NCI-H748 treated with DMSO at 0.1 percent for 48 hours (cell line): ENCODE measurements around the gene SNUPN.
"Not testable (repeated sequence)": the region's sequence is repeated elsewhere in the genome, so short reads cannot be mapped to it uniquely, and the experiment has no call there.

ENCODE experiments used
- DNase-seq: peaks from one replicate; lab custom pipeline; 2025; lab: John Stamatoyannopoulos, UW

The SNUPN gene

GRCh38 chr15:75637245-75638009 is 11.9 kb upstream of the SNUPN start:
- DNase-seq: no peak

- no peak for DNase-seq
These were observed 10.5 kb upstream of the SNUPN start for GRCh38 chr15:75636026-75636425.

GRCh38 chr15:75633922-75634321 is 8.4 kb upstream of the SNUPN start:
- not testable (repeated sequence) for DNase-seq

DNA sequence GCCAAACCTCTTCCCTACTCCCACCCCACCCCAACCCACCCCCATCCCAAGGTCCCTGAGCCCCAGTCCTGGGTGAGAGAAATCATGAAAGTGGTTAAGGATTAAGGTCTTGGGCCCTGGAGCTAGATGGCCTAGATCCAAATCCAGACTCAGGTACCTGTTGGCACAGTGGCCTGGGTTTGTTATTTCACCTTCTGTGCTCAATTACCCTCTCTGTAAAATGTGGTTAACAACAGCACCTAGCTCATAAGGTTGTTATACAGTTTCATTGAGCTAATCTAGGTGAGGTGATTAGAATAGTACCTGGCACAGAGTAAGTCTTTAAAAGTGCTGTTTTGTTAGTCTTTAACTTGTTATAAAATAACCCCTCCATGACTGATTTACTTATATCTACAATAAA is 6.4 kb upstream of the SNUPN start:
- DNase-seq: no peak

DNA sequence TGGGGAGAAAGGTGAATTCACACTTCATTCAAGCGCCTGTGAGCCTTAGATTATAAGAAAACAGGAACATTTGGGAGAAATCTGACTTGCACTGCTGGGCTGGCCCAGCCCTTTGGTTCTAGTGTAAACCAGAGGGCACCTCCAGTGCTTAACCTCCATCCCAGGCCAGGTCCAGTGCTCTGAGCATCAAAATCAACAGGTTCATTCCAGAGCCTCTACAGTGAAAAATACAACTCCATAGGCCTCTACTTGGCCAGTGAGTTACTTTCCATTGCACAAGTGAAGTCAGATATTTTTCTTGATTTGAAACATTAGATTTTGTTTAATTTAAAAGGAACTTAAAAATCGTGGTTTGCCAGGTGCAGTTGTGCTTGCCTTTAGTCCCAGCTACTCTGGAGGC is 3.0 kb downstream of the SNUPN start:
- no peak for DNase-seq

DNA sequence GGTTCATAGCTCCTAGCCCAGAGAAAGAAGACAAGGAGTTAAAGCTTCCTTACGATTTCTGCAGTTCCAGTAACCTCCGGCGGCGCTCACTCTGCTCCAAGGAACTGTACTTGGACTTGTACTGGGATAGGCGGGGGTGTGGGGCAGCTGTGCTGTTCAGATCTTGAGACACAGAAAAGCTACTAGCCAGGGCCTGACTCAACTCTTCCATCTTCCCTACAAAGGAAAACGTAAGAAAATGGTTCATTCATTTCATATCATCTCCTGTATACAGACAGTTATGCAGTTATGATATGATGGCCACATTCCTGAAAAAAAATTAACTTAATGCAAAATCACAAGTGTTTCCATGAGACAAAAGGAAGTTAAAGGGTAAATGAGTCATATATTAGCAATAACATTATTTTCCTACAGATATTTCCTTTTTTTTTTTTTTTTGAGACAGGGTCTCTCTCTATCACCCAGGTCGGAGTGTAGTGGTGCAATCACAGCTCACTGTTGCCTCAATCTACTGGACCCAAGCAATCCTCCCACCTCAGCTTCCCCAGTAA is 4.6 kb downstream of the SNUPN start:
- DNase-seq: no peak

- no peak for DNase-seq
These were observed 5.3 kb downstream of the SNUPN start for GRCh38 chr15:75620058-75620820.

DNA sequence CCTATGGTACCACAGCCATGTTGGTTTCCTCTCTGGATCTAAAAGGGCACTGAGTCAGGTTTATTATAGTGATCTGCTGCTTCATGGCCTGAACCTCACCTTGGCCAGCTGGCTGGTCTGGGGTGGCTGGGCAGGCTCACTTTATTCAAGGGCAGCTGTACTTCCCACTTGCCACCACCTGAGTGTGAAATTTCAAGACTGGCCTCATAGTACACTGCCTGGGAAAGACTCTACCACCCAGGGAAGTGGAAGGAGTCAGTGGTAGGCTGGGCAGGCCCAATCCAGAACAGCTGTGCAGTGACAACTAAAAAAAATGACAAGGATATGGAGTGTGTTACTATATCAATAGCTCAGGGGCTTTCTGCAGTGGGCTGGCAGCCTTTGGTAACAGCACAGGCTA is 8.8 kb downstream of the SNUPN start:
- DNase-seq: no peak

DNA sequence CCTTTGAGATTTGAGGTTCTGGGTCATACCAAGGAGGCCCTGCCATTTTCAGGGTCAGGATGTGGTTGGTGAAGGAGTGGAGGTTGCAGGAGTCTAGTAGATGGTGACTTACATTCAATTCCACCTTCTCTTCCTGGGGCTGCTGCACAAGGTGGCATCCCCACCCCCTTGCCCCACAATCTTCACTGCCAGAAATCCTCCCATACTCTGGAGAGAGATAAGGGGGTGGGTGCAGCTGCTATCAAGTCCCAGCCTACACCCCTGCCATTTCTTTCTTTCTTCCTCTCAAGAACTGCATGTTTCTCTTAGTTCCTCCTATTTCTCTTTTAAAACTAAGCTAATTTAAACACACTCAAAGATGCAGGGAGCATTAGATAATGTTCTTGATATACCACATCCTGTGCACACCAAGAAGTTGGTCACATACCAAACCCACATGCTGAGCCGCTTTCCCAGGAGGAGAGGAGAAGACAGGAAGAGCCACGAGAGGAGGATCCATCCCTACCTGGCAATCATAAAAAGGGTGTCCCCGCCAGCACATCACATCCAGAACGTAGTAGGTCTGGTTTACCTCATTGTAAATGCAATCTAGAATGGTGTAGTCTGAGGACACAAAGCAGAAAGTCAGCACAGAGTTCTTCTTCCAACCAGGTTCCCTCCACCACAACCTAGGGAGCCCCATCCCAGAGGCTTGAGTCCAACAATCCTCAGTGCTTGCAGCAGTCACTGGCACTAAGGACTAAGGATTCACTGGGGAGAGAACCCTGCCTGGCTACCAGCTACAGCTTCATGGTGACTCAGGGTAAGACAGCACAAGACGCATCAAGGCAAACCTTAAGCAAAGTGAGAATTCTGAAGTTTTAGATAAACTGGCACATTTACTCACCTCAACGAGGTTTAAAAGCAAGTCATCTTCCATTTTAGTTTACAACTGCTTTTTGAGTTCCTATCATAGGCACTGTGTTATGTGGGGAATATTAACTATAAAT is 18.5 kb downstream of the SNUPN start:
- DNase-seq: no peak

DNA sequence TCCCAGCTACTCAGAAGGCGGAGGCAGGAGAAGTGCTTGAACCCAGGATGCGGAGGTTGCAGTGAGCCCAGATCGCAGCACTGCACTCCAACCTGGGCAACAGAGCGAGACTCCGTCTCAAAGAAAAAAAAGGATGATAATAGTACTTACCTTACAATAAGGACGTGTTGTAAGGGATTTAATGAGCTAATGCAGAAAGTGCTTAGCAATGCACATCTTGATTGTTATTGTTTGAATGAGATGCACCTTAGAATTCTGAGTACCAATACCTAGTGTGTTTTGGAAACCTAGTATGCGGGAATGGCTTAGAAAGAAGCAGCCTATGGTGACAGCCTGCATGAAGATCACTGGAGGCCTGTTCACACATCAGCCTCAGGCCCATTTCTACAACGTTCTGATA is 19.5 kb downstream of the SNUPN start:
- DNase-seq: no peak

DNA sequence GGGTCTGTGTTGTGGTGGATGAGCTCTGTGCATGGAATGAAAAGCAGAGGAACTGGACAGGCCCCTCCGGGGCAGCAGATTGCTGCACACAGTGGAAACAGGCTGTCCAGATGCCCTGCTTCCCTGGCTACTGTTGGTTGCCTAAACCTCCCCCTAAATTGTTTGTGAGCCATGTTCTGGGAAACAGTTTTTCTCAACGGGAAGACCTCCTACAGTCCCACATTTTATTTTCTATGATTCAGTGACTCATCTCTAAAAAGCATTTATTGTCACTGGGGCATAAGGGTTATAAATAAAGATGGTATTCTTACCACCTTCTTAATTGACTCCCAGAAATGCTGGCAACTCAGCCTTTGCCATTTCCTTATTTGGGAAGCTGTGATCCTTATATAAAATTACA is 26.1 kb downstream of the SNUPN start:
- no peak for DNase-seq

- no peak for DNase-seq
These were observed 27.2 kb downstream of the SNUPN start for GRCh38 chr15:75598361-75598760.

GRCh38 chr15:75597667-75598341 is 27.7 kb downstream of the SNUPN start:
- DNase-seq: no peak

DNA sequence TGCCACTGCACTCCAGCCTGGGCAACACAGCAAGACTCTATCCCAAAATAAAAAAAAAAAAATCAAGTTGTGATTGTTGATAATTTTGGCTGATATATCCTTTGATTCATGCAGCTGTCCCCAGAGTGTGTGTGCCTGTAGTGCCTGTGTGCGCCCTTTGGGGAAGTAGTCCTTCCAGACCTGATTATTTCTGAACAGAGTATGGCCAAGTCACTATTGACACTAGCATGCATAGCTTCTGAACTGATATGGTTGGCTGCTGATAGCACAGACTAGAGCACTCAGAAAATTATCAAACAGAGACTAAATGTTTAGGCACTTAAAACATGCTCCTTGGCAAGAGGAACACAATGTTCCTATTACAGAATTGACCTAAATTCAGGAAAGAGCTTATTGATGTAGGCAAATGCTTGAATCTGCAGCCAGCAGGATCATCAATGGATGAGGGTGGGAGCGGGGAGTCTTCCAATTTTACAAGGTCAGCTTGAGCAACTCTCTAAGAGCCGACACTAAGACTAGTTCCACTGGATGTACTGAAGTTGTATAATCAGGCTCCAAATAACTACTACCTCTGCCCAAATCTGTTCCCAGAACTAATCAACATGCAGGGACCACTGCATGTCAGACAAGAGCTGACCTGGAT is 28.7 kb downstream of the SNUPN start:
- DNase-seq: no peak

- no peak for DNase-seq
These were observed 31.2 kb downstream of the SNUPN start for GRCh38 chr15:75594276-75594675.

- DNase-seq: no peak
These were observed 33.7 kb downstream of the SNUPN start for GRCh38 chr15:75591655-75592364.

DNA sequence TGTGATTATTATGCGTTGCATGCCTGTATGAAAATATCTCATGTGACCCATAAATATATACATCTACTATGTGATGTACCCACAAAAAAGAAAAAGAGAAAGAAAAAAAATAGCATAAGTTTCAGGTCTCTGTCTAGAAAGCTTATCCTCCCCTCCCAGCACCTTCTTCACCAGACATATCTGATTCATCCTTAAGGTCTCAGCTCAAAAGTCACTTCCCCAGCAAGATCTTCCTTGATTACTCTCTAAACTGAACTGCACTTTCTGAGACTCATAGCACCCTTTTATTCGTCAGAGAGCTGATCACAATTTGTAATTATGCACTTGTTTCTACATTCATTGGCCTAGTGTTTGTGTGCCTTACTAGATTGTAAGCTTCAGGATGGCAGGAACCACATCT is 35.3 kb downstream of the SNUPN start:
- DNase-seq: no peak

DNA sequence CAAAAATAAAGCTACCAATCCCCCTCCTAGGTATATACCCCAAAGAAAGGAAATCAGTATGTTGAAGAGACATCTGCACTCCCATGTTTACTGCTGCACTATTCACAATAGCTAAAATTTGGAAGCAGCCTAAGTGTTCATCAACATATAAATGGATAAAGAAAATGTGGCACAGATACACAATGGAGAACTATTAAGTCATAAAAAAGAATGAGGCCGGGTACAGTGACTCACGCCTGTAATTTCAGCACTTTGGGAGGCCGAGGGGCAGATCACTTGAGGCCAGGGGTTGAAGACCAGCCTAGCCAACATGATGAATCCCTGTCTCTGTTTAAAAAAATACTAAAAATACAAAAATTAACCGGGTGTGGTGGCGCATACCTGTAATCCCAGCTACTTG is 36.5 kb downstream of the SNUPN start:
- DNase-seq: no peak

DNA sequence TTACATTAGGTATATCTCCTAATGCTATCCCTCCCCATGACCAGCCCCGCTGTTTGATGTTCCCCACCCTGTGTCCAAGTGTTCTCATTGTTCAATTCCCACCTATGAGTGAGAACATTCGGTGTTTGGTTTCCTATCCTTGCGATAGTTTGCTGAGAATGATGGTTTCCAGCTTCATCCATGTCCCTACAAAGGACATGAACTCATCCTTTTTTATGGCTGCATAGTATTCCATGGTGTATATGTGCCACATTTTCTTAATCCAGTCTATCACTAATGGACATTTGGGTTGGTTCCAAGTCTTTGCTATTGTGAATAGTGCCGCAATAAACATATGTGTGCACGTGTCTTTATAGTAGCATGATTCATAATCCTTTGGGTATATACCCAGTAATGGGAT is 39.1 kb downstream of the SNUPN start:
- DNase-seq: not testable (repeated sequence)

DNA sequence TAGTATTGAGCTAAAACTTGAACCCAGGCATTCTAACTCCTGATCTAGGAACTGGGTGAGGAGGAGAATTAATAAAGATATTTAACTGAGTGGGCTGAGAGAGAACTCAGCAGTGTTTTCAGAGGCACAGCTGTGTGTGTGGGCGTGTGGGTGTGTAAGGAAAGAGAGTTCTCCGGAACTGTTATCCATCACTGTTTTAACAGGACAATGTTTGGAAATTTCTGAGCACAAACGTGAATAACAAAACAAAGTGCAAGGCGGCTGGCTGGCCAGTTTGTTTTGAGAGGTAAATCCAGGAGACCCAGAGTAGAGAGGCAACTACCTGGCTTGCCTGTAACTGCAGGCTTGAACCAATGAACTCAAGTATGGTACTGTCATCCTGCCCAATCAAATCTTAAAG is 41.4 kb downstream of the SNUPN start:
- DNase-seq: no peak
